GM21390 (cell line): Measurements from ENCODE around the gene AFAP1.

Experiments used
- ATAC-seq: cut with Tn5 transposase; IDR thresholded peaks from one replicate; pipeline ENCODE4 v1.9.1; 2021; ENCODE audit not compliant: unreplicated experiment

The AFAP1 gene

GRCh38 chr4:7788193-7788592 lies 151.5 kb downstream of the AFAP1 start:
- ATAC-seq: no peak

GRCh38 chr4:7787681-7788141 lies 151.9 kb downstream of the AFAP1 start:
- ATAC-seq: no peak

- ATAC-seq: no peak
These were observed 152.6 kb downstream of the AFAP1 start for GRCh38 chr4:7787067-7787466.

GRCh38 chr4:7786517-7786916 lies 153.1 kb downstream of the AFAP1 start:
- no peak for ATAC-seq

- ATAC-seq: no peak
These were observed 153.6 kb downstream of the AFAP1 start for GRCh38 chr4:7786040-7786439.

GRCh38 chr4:7785017-7785416 lies 154.6 kb downstream of the AFAP1 start:
- no peak for ATAC-seq

GRCh38 chr4:7784131-7784870 lies 155.4 kb downstream of the AFAP1 start:
- no peak for ATAC-seq

GRCh38 chr4:7783541-7783940 lies 156.1 kb downstream of the AFAP1 start:
- no peak for ATAC-seq

GRCh38 chr4:7782783-7783182 lies 156.9 kb downstream of the AFAP1 start:
- no peak for ATAC-seq

- no peak for ATAC-seq
These were observed 157.7 kb downstream of the AFAP1 start for GRCh38 chr4:7781993-7782392.

GRCh38 chr4:7781366-7781765 lies 158.3 kb downstream of the AFAP1 start:
- no peak for ATAC-seq

GRCh38 chr4:7780751-7781348 lies 158.8 kb downstream of the AFAP1 start:
- no peak for ATAC-seq

GRCh38 chr4:7779432-7779768 lies 160.3 kb downstream of the AFAP1 start:
- no peak for ATAC-seq

GRCh38 chr4:7778510-7779431 lies 160.9 kb downstream of the AFAP1 start:
- ATAC-seq: no peak

GRCh38 chr4:7777871-7778509 lies 161.7 kb downstream of the AFAP1 start:
- no peak for ATAC-seq

- no peak for ATAC-seq
These were observed 162.5 kb downstream of the AFAP1 start for GRCh38 chr4:7777017-7777710.

GRCh38 chr4:7775396-7775795 lies 164.3 kb downstream of the AFAP1 start:
- no peak for ATAC-seq

- no peak for ATAC-seq
These were observed 165.1 kb downstream of the AFAP1 start for GRCh38 chr4:7774301-7775294.

- no peak for ATAC-seq
These were observed 166.1 kb downstream of the AFAP1 start for GRCh38 chr4:7773401-7774180.
